Measurements from ENCODE around the gene DENND5B. TPM values are rescaled to one million over a fixed set of nuclear protein-coding genes. Genes with fewer than 3 reads are reported as not detected.

The DENND5B gene
- total and polyA plus RNA-seq, 2 of the 4 experiments (the other 2 are of a cell fraction): 5.5 to 13.4 TPM

DNA sequence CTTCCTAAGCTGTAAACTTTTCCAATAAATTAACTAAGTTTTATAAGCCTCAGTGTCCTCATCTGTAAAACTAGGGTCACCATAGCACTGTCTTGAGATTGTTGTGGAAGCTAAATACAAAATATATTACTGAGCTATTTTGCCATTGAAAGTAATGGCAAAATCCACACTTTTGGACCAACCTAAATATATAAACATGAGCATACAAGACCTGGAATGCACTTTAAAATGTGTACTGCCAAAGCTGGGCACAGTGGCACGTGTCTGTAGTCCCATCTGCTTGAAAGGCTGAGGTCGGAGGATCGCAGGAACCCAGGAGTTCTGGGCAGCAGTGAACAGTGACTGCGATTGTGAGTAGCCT, 235.2 kb downstream of the DENND5B start:
- Histone ChIP-seq H4K5ac (ENCODE audit: low read depth, low read length) (no peak overlapping the region), H3K4me2 (ENCODE audit: low read depth, low read length) (no peak overlapping the region), H2AFZ (replicated peaks; ENCODE audit: low read length, poor library complexity) (no peak overlapping the region), H3K79me1 (ENCODE audit: low read depth in 1 of 2, low read length in 2 of 2) (no peaks in the 10 kb centered on the region), H2BK120ac (ENCODE audit: low read depth, low read length) (no peak overlapping the region), H4K91ac (ENCODE audit: insufficient read depth, low read depth, low read length) (no peak overlapping the region), H3K4me3 (ENCODE audit: insufficient read depth, low read depth, low read length) (no peak overlapping the region), H3K27ac (ENCODE audit: insufficient read depth, low read length) (no peak overlapping the region), H4K20me1 (ENCODE audit: insufficient read depth, low read length) (no peaks in the 10 kb centered on the region), H3K9me1 (ENCODE audit: insufficient read depth, low read length) (no peaks in the 10 kb centered on the region), H3K14ac (replicated peaks; ENCODE audit: low read depth, low read length) (no peak overlapping the region), H3K36me3 (ENCODE audit: control insufficient read depth, insufficient read depth, low read length) (no peaks in the 10 kb centered on the region), H2BK5ac (ENCODE audit: low read depth, low read length, poor library complexity, severe bottlenecking) (no peak overlapping the region), H3K9ac (ENCODE audit: low read depth, low read length) (no peak overlapping the region), H3K4me1 (ENCODE audit: control insufficient read depth, insufficient read depth, low read length) (no peaks in the 10 kb centered on the region), H3K18ac (ENCODE audit: low read depth, low read length) (no peak overlapping the region), H2BK20ac (ENCODE audit: low read depth, low read length) (no peak overlapping the region), H2BK15ac (ENCODE audit: low read depth, low read length) (no peak overlapping the region), H4K8ac (ENCODE audit: low read depth in 2 of 2, low read length in 2 of 2) (no peak overlapping the region), H3K4ac (ENCODE audit: low read depth, low read length) (no peak overlapping the region), H3K23ac (ENCODE audit: low read depth, low read length) (no peak overlapping the region), H3K9me3 (ENCODE audit: control insufficient read depth, insufficient read depth, low read length) (no peaks in the 10 kb centered on the region), H2AK9ac (replicated peaks; ENCODE audit: low read depth, low read length, poor library complexity) (no peak overlapping the region), H2AK5ac (ENCODE audit: low read depth, low read length) (no peak overlapping the region), H3K27me3 (ENCODE audit: control insufficient read depth, insufficient read depth, low read length) (peaks cover 6% of the 10 kb centered on the region), H3K56ac (ENCODE audit: extremely low read depth, insufficient read depth, low read length) (no peak overlapping the region)
- BruUV-seq (replicated peaks): no TSS peak
- in situ Hi-C loops (cut with MboI; ENCODE audit: low sequenced_read_pairs) (no loop called here), intact Hi-C loops (cut with micrococcal nuclease) (no loop called here), dilution Hi-C loops (cut with HindIII; ENCODE audit: low sequenced_read_pairs, unreplicated experiment) (no loop called here)
- TF ChIP-seq POLR2A (IDR thresholded peaks at IDR 0.05; ENCODE audit: low read depth, low read length) (no peak), ELK1 (IDR thresholded peaks at IDR 0.05; ENCODE audit: borderline replicate concordance, low read depth, low read length) (no peak), CTCF (conservative IDR thresholded peaks at IDR 0.05; ENCODE audit: low read depth, low read length) (no peak), CHD1 (IDR thresholded peaks at IDR 0.05; ENCODE audit: low read depth, low read length) (no peak), CEBPB (IDR thresholded peaks at IDR 0.05; ENCODE audit: low read depth, low read length) (no peak), MXI1 (IDR thresholded peaks at IDR 0.05; ENCODE audit: borderline replicate concordance, low read depth, low read length) (no peak), MAFK (IDR thresholded peaks at IDR 0.05; ENCODE audit: low read depth, low read length) (no peak), RFX5 (IDR thresholded peaks at IDR 0.05; ENCODE audit: low read depth, low read length) (no peak), MAZ (IDR thresholded peaks at IDR 0.05; ENCODE audit: borderline replicate concordance, low read depth, low read length) (no peak), RAD21 (IDR thresholded peaks at IDR 0.05; ENCODE audit: low read length) (no peak), RCOR1 (IDR thresholded peaks at IDR 0.05; ENCODE audit: insufficient replicate concordance, low read length) (no peak), FOS (IDR thresholded peaks at IDR 0.05; ENCODE audit: low read depth, low read length) (no peak), USF2 (IDR thresholded peaks at IDR 0.05; ENCODE audit: low read depth, low read length) (no peak), BHLHE40 (IDR thresholded peaks at IDR 0.05; ENCODE audit: low read depth, low read length) (no peak), NFE2L2 (IDR thresholded peaks at IDR 0.05; ENCODE audit: low read depth, low read length) (no peak), SMC3 (IDR thresholded peaks at IDR 0.05; ENCODE audit: low read depth, low read length) (no peak)
- ATAC-seq (ENCODE audit: low read depth) (no peak), DNase-seq (no peak)
- ChIA-PET CTCF (no interaction called here), POLR2A (ENCODE audit: unreplicated experiment) (no interaction called here)
- no CpG with 5 or more reads among the region's 4 CpGs for WGBS, 2 experiments (ENCODE audit: extremely low coverage in 2 of 2, insufficient read length in 1 of 2)

Measured in IMR-90 (cell line).